ENCODE measurements around the gene NOL4L.
A peak's percentile ranks its signal among the peaks of the same experiment; 100 is the strongest.

NOL4L gene

DNA sequence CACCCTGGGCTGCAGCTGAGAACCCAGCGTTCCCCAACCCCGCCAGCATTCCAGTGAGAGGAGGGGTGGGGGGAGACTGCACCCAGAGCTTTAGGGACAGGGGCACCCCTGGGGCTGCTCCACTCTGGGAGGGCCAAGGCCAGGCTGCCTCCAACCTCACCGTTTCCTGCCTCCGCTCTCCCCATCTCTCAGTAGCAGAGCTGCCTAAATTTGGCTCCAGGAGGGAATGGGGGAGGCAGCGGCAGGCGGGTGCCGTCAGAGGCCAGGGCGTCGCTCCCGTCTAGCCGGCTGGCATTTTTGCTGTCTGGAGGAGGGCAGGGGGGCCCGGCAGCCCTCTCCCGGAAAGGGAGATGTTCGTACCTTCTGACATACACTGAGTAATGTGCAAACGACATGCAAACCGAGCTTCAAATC lies 46.6 kb downstream of the NOL4L start:
- Histone ChIP-seq H3K36me3 (ENCODE audit: control insufficient read depth, insufficient read depth, low read length) (no peaks in the 10 kb centered on the region), H3K4me3 (ENCODE audit: low read depth, low read length) (no peak overlapping the region), H3K9me3 (ENCODE audit: control insufficient read depth, insufficient read depth, low read length) (no peaks in the 10 kb centered on the region), H3K9ac (ENCODE audit: low read depth, low read length) (no peak overlapping the region), H3K27me3 (ENCODE audit: control insufficient read depth, insufficient read depth, low read length) (peaks cover 22% of the 10 kb centered on the region), H3K4me1 (ENCODE audit: control insufficient read depth, insufficient read depth, low read length) (peaks cover 20% of the 10 kb centered on the region)

DNA sequence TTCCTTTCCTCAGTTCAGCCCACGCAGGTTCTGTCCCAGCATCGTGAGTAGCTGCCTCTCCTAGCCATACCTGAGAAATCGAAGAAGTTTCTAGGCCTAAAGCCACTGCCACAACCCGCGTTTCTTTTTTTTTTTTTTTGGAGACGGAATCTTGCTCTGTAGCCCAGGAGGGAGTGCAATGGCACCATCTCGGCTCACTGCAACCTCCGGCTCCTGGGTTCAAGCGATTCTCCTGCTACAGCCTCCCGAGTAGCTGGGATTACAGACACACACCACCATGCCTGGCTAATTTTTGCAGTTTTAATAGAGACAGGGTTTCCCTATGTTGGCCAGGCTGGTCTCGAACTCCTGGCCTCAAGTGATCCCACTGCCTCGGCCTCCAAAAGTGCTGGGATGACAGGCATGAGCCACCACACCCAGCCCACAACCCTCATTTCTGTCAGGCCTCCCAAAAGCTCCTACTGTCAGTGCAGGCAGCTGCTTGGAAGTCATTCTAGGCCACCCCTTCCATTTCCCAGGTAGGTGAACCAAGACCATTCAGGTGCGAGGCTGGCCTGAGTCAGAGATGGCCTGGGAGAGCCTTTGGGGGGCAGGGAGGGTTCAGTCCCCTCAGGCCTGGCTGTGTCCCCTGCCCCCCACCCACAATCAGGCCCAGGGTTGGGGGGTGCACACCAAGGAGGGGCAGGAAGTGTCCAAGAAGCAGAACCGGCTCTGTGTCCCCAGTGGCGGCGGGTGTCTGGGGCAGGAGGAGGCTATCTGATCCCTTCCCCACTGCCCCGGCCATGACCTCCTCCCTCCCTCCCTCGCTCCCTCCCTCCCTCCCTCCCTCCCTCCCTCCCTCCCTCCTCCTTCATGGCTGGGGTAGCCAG lies 47.2 kb downstream of the NOL4L start:
- H3K4me3 ChIP-seq (ENCODE audit: low read depth, low read length) = peak overlapping the region; percentile 54
- H3K9me3 ChIP-seq (ENCODE audit: control insufficient read depth, insufficient read depth, low read length) = no peaks in the 10 kb centered on the region
- H3K4me1 ChIP-seq (ENCODE audit: control insufficient read depth, insufficient read depth, low read length) = peaks cover 20% of the 10 kb centered on the region
- no peaks in the 10 kb centered on the region for H3K36me3 ChIP-seq (ENCODE audit: control insufficient read depth, insufficient read depth, low read length)
- peaks cover 22% of the 10 kb centered on the region for H3K27me3 ChIP-seq (ENCODE audit: control insufficient read depth, insufficient read depth, low read length)
- H3K9ac ChIP-seq (ENCODE audit: low read depth, low read length) = no peak overlapping the region

DNA sequence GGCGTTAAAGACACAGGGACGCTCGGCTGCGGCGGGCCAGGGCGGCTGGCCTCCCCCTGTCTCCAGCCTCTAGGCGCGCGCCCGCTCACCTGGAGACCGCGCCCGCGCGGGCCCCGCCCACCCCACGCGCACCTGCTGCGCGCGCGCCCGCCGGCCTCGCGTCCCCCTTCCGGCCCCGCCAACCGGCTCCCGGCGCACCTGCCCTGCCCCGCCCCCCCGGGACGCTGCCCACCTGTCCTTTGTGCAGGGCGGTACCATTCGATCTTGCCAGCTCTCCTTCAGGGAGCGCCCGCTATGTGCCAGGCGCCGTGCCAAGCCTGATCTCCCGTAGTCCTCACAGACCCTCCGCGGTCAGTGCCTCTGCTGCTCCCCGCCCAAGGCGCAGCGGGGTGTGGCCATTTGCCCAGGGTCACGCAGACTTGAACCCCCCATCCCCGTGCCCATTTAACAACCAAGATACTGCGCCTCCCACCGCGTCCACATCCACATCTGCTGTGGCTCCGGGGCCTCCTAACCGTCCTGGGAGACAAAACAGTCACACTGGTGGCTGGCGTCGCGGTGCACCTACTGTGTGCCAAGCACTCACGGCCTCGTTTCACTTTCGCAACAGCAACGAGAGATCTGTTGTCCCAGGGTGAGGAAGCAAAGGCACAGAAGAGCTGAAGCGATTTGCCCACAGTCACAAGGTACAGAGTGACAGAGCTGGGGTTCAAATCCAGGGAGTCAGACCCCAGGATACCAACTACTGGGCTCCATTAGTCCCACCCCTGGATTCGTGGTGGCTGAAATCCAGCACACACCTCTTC lies 48.1 kb downstream of the NOL4L start:
- Histone ChIP-seq H3K9ac (ENCODE audit: low read depth, low read length) (no peak overlapping the region), H3K9me3 (ENCODE audit: control insufficient read depth, insufficient read depth, low read length) (no peaks in the 10 kb centered on the region), H3K36me3 (ENCODE audit: control insufficient read depth, insufficient read depth, low read length) (no peaks in the 10 kb centered on the region), H3K4me1 (ENCODE audit: control insufficient read depth, insufficient read depth, low read length) (peaks cover 20% of the 10 kb centered on the region), H3K4me3 (ENCODE audit: low read depth, low read length) (peak overlapping the region; percentile 54), H3K27me3 (ENCODE audit: control insufficient read depth, insufficient read depth, low read length) (peaks cover 22% of the 10 kb centered on the region)

DNA sequence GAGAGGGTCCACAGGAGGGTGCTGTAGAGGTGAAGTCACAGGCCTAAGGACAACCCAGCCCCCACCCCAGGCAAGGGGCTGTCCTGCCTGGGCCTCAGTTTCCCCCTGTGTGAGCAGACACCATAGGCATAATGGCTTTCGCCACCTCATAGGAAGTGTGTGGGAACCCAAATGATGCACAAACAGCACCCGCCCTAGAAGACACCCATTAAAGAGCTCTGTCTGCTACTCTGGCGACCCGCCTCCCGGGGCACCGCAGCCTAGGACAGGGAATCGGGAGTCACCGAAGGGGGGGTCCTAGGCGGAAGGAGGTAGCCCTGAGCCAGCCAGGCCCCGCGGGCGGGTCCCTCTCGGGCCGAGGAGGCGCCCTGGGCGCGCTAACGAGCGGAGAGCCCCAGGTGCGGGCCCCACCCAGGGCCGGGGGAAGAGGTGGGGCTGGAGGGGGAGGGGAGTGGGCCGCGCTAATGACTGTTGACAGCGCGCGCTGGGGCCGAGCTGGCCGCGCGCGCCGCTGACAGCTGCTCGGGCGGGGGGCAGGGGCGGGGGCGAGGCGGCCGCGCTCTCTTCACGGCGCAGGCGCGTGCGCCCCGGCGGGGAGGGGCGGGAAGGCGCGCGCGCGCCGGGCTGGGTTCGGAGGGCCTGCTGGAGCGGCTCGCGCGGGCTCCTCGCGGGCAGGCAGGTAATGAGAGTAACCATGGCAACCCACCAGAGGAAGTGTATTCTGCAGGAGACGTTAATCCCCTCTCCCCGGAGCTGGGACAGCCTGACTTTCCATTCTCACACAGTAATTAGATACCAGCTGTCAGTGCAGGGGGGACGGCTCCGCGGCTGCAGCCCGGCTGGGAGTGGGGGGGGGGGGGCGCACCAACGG lies 48.9 kb downstream of the NOL4L start:
- no peaks in the 10 kb centered on the region for H3K36me3 ChIP-seq (ENCODE audit: control insufficient read depth, insufficient read depth, low read length)
- H3K9ac ChIP-seq (ENCODE audit: low read depth, low read length) = no peak overlapping the region
- peak overlapping the region; percentile 48 for H3K4me3 ChIP-seq (ENCODE audit: low read depth, low read length)
- peaks cover 20% of the 10 kb centered on the region for H3K4me1 ChIP-seq (ENCODE audit: control insufficient read depth, insufficient read depth, low read length)
- no peaks in the 10 kb centered on the region for H3K9me3 ChIP-seq (ENCODE audit: control insufficient read depth, insufficient read depth, low read length)
- H3K27me3 ChIP-seq (ENCODE audit: control insufficient read depth, insufficient read depth, low read length) = peaks cover 22% of the 10 kb centered on the region

- no peaks in the 10 kb centered on the region for H3K9me3 ChIP-seq (ENCODE audit: control insufficient read depth, insufficient read depth, low read length)
- H3K4me3 ChIP-seq (ENCODE audit: low read depth, low read length) = peak overlapping the region; percentile 48
- no peaks in the 10 kb centered on the region for H3K36me3 ChIP-seq (ENCODE audit: control insufficient read depth, insufficient read depth, low read length)
- H3K27me3 ChIP-seq (ENCODE audit: control insufficient read depth, insufficient read depth, low read length) = peaks cover 22% of the 10 kb centered on the region
- no peak overlapping the region for H3K9ac ChIP-seq (ENCODE audit: low read depth, low read length)
- peaks cover 20% of the 10 kb centered on the region for H3K4me1 ChIP-seq (ENCODE audit: control insufficient read depth, insufficient read depth, low read length)
Measured at GRCh38 chr20:32535316-32535952, 49.7 kb downstream of the NOL4L start.

GRCh38 chr20:32534661-32535240 lies 50.4 kb downstream of the NOL4L start:
- Histone ChIP-seq H3K4me1 (ENCODE audit: control insufficient read depth, insufficient read depth, low read length) (peaks cover 20% of the 10 kb centered on the region), H3K9ac (ENCODE audit: low read depth, low read length) (no peak overlapping the region), H3K4me3 (ENCODE audit: low read depth, low read length) (no peak overlapping the region), H3K9me3 (ENCODE audit: control insufficient read depth, insufficient read depth, low read length) (no peaks in the 10 kb centered on the region), H3K27me3 (ENCODE audit: control insufficient read depth, insufficient read depth, low read length) (peaks cover 22% of the 10 kb centered on the region), H3K36me3 (ENCODE audit: control insufficient read depth, insufficient read depth, low read length) (no peaks in the 10 kb centered on the region)

- Histone ChIP-seq H3K9ac (ENCODE audit: low read depth, low read length) (no peak overlapping the region), H3K9me3 (ENCODE audit: control insufficient read depth, insufficient read depth, low read length) (no peaks in the 10 kb centered on the region), H3K4me1 (ENCODE audit: control insufficient read depth, insufficient read depth, low read length) (peaks cover 17% of the 10 kb centered on the region)
Measured at GRCh38 chr20:32533732-32534131, 51.4 kb downstream of the NOL4L start.

GRCh38 chr20:32532246-32532645 lies 52.9 kb downstream of the NOL4L start:
- no peaks in the 10 kb centered on the region for H3K36me3 ChIP-seq (ENCODE audit: control insufficient read depth, insufficient read depth, low read length)

More at GRCh38 chr20:32533732-32534131, 51.4 kb downstream of the NOL4L start:
- H3K4me3 ChIP-seq (ENCODE audit: low read depth, low read length) = no peak overlapping the region
- no peaks in the 10 kb centered on the region for H3K36me3 ChIP-seq (ENCODE audit: control insufficient read depth, insufficient read depth, low read length)
- H3K27me3 ChIP-seq (ENCODE audit: control insufficient read depth, insufficient read depth, low read length) = peaks cover 20% of the 10 kb centered on the region

DNA sequence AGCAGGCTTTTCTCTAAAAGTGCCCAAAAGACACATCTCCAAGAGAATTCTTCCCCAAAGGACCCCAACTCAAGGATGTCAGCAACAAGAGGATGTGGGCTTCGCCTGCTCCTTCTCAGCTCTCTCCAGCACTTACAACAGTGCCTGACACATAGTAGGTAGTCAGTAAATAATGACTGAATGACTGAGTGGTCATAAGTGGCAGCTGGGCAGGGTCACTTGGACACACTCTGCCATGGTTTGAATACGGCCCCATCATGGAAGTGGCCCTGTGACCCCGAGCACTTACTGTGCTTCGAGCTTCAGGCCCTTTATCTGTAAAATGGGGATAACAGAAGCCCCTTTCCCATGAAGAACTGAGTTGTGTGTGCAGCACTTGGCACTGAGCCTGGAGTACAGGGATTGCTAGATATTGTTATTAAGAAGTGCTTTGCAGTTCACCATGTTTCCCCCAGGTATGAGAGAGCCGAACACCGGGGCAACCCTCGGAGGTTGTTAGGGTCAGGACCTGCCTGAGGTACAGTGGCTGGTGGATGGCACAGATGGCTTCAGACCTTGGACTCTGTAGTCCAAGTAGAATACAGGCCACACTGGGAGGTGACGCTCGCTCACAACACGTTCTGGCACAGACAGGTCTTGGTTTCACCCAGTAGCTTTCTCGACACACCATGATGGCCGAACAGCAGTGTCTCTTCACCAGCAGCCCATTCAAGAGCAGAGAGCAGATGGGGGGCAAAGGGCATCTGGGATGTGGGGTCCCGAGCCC lies 56.0 kb downstream of the NOL4L start:
- H3K4me1 ChIP-seq (ENCODE audit: control insufficient read depth, insufficient read depth, low read length) = peaks cover 1% of the 10 kb centered on the region
- peaks cover 3% of the 10 kb centered on the region for H3K27me3 ChIP-seq (ENCODE audit: control insufficient read depth, insufficient read depth, low read length)
- no peaks in the 10 kb centered on the region for H3K36me3 ChIP-seq (ENCODE audit: control insufficient read depth, insufficient read depth, low read length)
- H3K9me3 ChIP-seq (ENCODE audit: control insufficient read depth, insufficient read depth, low read length) = no peaks in the 10 kb centered on the region
- H3K9ac ChIP-seq (ENCODE audit: low read depth, low read length) = no peak overlapping the region
- H3K4me3 ChIP-seq (ENCODE audit: low read depth, low read length) = no peak overlapping the region

More at GRCh38 chr20:32532246-32532645, 52.9 kb downstream of the NOL4L start:
- Histone ChIP-seq H3K9ac (ENCODE audit: low read depth, low read length) (no peak overlapping the region), H3K27me3 (ENCODE audit: control insufficient read depth, insufficient read depth, low read length) (peaks cover 13% of the 10 kb centered on the region), H3K9me3 (ENCODE audit: control insufficient read depth, insufficient read depth, low read length) (no peaks in the 10 kb centered on the region), H3K4me3 (ENCODE audit: low read depth, low read length) (no peak overlapping the region), H3K4me1 (ENCODE audit: control insufficient read depth, insufficient read depth, low read length) (peaks cover 15% of the 10 kb centered on the region)

DNA sequence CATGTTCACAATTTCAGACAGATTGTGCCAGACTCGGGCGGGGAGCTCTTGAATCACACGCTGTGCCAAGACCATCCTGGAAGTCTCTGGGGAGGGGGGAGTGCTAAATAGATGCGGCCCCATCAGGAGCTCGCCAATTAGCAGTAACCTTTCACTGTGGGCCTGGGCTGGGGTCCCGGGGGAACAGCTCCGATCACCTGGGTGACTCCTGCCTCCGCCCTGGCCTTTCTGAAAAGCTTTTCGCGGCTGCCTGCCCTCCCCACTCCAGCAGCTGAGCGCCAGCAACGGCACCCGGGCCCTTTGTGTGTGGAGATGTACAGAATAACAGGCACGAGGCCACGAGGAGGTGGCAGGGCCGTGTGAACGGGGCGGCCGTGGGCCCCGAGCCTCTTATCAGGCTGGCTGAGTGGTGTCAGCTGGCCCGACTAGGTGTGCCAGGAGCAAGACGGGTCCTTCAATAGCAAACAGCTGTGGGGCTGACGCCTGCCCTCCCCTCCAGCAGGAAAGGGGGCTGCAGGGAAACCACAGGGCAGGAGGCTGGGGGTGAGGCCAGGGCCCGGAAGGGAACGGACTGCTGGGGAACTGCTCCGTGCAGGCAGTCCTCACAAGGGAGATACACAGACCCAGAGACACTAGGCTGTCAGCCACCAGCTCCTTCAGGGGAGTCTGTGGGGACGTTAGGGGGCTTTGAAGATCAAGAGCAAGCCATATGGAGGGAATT lies 56.8 kb downstream of the NOL4L start:
- Histone ChIP-seq H3K4me3 (ENCODE audit: low read depth, low read length) (no peak overlapping the region), H3K4me1 (ENCODE audit: control insufficient read depth, insufficient read depth, low read length) (no peaks in the 10 kb centered on the region), H3K27me3 (ENCODE audit: control insufficient read depth, insufficient read depth, low read length) (peaks cover 3% of the 10 kb centered on the region), H3K36me3 (ENCODE audit: control insufficient read depth, insufficient read depth, low read length) (no peaks in the 10 kb centered on the region), H3K9me3 (ENCODE audit: control insufficient read depth, insufficient read depth, low read length) (no peaks in the 10 kb centered on the region), H3K9ac (ENCODE audit: low read depth, low read length) (no peak overlapping the region)

Data from iPS-15b (cell line).